ENCODE data around the gene PLPP3.
"Not testable (repeated sequence)": the region's sequence is repeated elsewhere in the genome, so short reads cannot be mapped to it uniquely, and the experiment has no call there.

The PLPP3 gene

DNA sequence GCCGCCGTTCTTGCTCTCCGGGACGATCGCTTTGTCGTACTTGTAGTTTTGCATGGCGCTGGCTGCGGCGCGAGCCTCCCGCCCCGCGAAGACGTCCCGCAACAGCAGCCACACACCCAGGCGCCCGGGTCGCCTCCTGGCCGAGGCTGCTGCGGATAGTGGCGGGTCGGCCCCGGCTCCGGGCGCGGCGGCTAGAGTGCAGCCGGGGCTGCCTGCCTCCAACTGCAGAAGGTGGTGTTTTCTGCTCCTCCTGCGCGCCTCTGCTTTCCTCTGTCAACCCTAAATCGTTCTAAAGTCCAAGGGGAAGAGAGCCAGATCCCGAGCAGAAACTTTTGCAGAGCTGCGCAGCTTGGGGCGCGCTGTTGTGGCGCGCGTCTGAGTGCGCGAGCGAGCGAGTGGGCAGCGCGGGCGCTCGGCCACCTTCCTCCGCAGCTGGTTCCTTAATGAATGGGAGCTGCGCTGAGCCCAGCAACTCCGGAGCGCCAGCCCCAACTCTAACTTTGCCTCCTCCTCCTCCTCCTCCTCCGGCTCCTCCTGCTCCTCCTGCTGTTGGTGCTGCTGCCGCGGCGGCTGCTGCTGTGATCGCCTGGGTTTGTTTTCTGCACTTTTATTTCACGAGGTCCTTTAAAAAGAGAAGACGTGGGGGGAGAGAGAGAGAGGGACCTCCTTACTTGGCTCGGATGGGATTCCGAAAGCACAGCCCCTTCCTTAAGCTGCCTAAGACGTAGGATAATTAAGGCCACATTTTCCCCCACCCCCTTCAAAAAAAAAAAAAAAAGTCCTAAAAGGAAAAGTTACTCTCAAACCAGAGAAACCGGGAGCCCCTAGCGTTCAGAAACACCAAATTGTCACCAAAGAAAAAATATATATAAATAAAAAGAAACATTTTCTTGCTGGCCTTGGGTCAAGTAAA is at the start of gene PLPP3:
TSS of gene PLPP3 (minus strand) at position 601 of the 913 bp plus-strand sequence. CDS start at position 54, 547 bp downstream.
- DNase-seq = no peak

DNA sequence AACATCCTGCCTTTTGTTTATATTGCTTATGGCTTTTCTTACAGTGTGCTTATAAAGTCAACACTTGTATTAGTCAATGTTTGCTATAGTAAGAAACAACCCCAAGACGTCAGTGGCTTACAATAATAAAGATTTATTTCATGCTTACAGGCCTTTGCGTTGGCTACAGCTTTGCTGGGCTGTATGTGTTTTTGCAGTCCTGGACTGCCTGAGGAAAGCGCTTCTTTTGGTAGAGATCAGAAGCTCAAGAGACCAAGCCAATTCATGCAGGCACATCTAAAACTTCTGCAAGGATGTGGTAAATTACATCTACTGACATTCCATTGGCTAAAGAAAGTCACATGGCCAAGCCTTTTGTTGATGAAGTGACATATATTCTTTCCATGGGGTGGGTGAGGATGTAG is 48.3 kb upstream of the PLPP3 start:
- DNase-seq = no peak

DNA sequence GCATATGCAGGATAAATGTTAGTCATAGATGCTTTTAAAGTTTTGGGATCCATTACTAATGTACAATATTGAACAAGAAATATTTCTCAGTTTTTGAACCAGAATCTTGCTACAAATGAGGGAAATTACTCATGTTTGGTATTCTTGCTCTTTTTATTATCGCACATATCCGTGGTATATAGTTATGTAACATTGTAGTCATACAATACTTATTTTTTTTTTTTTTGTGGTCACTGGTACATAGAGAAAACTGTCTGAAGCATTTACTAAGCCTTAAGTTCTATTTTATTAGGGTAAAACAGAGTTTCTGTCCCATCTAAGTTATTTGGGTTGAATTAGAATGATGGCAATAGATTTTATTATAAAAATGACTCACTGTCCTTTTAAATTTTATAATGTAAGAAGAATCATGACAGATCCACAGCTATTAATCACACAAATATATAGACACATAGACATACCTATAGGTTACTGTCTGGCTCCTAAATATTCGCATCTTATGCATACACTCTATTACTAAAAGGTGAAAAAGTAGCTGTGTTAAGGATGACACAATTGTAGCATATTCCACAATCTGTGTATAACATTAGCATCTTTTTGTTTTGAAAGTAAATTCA is 47.8 kb upstream of the PLPP3 start:
- DNase-seq = no peak

DNA sequence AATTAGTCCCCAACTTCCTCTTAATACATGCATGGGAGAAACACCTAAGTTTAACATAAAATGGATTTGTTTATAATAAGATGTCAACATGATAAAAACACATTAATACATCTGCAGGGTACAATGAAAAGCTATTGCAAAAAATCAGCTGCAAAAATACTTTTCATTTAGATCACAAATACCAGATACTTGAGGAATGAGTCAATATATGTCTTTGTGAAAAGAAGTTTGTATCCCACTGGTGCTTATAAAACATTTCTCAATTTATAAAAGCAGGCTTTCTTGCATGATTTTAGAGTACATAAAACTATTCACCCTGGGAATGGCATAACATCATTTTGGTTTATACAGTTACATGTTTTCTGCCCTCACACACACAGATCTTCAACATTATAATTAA is 47.2 kb upstream of the PLPP3 start:
- no peak for DNase-seq

DNA sequence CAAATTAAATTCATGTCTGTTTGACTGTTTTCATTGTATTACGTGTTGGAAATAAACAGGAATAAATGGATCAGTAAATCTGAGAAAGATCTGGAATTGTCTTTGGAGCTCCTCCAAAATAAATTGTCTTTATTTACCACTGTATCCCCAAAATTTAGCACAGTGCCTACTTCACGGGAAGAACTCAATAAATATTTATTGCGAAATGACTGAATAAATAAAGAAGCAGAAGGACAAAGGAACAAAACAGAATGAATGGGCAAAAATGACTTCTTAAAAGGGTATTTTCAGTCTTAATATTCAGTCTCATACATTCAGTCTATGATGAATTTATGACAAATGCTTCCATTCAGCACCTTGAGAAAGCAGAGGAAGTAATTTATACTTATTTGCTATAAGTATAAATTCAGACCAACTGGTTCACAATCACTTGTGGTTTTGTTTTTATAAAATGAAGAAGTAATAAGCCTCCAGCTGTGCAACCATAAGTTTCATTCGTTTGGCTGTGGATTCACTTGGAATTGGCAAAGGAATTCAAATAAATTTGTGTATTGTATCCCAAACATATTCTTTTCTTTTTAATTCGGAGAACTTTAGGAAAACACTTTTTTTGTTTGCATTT is 46.6 kb upstream of the PLPP3 start:
- no peak for DNase-seq

DNA sequence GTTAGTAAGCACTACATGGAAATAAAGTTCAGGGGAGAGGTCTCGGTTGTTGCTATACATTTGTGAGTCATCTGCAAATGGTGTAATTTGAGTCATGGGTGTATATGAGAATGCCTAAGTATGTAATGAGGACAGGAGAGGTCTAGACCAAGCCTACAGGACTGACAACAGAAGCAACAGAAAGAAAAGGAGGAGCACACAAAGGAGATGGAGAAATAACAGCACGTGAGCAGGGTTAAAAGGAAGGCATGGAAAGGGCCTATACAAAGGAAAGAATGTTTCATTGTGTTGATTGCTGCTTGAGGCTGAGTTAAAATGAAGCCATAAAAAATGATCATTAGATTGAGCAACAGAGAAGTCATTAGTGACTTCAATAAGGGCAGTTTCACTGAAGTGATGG is 37.8 kb upstream of the PLPP3 start:
- DNase-seq = no peak

DNA sequence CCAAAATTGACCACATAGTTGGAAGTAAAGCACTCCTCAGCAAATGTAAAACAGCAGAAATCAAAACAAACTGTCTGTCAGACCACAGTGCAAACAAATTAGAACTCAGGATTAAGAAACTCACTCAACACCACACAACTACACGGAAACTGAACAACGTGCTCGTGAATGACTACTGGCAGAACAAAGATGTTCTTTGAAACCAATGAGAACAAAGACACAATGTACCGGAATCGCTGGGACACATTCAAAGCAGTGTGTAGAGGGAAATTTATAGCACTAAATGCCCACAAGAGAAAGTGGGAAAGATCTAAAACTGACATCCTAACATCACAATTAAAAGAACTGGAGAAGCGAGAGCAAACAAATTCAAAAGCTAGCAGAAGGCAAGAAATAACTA is 31.4 kb upstream of the PLPP3 start:
- DNase-seq = not testable (repeated sequence)

DNA sequence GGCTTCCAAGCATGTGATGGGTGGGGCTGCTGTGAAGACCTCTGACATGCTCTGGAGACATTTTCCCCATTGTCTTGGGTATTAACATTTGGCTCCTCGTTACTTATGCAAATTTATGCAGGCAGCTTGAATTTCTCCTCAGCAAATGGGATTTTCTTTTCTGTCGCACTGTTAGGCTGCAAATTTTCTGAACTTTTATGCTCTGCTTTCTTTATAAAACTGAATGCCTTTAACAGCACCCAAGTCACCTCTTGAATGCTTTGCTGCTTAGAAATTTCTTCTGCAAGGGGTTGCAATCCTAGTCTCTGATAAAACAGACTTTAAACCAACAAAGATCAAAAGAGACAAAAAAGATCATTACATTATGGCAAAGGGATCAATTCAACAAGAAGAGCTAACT is 30.7 kb upstream of the PLPP3 start:
- DNase-seq = not testable (repeated sequence)

DNA sequence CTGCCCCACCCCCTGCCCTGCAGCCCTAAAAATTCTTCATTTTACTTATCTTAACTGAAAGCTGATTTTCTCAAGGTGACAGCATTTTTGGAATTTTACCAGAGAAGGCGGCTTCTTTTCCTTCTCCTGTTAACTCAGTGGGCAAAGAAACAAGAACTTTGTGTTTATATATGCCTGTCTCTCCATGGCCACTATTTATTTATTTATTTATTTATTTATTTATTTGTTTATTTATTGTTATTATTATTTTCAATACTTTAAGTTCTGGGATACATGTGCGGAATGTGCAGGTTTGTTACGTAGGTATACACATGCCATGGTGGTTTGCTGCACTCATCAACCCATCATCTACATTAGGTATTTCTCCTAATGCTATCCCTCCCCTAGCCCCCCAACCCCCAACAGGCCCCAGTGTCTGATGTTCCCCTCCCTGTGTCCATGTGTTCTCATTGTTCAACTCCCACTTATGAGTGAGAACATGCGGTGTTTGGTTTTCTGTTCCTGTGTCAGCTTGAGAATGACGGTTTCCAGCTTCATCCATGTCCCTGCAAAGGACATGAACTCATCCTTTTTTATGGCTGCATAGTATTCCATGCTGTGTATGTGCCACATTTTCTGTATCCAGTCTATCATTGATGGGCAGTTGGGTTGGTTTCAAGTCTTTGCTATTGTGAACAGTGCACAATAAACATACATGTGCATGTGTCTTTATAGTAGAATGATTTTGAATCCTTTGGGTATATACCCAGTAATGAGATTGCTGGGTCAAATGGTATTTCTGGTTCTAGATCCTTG is 16.2 kb upstream of the PLPP3 start:
- not testable (repeated sequence) for DNase-seq

DNA sequence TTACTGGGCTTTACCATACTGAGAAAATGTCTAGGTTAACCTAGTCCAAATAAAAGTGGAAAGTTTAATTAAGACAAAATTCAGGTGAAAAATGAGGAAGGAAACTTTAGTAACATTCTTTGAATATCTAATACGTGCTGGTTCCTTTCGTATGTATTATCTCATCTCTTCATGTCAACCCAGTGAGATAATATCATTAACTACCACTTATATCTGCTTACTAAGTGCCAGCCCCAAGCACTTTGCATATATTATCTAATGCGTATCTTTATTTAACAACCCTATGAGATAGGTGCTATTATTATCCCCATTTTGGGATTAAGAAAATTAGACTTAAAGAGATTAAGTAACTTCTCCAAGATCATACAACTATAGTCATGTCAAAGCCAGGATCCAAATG is 12.5 kb upstream of the PLPP3 start:
- no peak for DNase-seq

DNA sequence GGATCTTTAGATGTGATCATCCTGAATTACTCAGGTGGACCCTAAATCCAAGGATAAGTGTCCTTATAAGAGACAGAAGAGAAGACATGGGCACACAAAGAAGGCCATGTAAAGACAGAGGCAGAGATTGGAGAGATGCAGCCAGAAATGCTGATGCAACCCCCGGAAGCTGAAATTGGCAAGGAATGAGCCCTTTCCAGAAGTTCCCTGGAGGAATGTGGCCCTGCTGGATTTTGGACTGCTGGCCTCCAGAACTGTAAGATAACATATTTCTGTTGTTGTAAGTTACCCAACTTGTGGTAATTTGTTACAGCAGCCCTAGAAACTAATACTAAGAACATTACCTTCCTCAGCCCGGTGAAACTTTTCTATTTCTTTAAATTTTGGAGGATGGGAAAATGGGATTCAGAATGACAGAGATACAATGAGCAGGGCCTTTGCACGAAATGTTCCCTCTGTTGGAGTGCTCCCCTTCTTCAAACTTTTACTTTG is 11.2 kb upstream of the PLPP3 start:
- DNase-seq = no peak

DNA sequence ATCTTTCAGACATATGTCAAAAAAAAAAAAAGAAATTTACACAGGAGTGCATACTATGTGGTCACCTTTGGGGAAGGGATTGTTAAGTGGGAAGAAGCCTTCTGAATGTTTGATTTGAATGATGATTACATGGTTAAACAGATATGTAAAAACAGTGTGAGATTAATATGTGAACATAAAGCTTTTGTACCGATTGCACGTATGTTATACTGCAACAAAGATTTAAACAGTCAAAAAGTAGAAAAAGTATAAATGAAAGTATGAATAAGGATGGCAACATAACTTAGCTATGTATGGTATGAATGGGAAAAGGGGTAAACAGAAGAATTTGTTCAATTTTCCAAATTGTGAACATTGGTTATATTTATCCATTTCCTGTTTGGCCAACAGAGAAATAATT is 10.0 kb upstream of the PLPP3 start:
- DNase-seq = no peak

DNA sequence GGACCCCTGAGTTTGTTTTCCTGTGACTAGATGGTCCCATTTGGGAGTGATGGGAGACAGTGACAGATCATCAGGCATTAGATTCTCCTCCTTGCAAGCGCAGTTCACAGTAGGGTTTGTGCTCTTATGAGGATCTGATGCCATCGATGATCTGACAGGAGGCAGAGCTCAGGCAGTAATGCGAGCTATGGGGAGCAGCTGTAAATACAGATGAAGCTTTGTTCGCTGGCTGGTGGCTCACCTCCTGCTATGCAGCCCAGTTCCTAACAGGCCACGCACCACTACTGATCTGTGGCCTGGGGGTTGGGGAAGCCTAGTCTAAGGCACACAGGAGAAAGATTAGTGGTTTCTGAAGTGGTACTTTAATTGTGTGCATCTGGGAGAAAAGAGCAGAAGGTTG is 7.1 kb upstream of the PLPP3 start:
- no peak for DNase-seq

DNA sequence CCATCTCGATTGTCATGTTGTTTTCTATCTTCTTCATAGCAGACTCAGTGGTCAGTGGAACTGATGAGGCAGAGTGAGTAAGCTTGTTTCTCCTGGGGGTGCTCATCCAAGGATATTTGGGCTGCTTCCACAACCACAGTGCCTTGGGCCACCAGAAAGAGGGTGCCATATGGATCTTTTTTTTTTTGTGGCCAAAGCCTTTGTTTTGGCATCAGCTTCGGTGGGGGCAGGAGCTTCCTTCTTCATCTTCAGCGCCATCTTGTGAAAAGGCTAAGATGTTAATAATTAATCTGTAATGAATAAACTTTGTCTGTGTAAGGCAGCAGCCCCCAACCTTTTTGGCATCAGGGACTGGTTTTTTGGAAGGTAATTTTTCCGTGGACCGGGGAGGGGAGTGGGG is 6.6 kb upstream of the PLPP3 start:
- no peak for DNase-seq

DNA sequence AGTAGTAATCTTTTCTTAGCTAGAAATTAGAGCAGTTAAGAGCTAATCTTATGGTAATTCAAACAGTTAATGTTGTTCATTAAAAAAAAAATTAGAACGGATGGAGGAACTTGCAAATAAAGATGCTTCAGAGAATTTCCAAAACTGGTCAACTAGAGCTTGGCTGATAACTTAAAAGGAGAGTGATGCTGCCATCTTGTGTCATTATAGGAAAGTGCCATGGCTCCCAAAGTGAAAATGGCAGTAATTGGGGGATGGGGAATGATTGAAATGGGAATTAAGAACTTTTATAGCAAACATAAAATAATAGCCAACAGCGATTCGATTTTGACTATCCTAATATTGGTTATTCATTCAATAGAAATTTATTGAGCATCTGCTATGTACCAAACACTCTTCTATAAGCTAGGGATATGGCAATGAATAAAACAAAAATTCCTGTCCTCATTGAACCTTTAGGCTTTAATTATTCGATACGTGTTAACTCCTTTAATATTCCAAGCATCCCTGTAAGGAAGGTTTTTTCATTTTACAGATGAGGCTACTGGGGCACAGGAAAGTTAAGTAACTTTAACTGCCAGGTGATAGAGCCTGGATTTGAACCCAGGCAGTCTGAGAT is 5.7 kb upstream of the PLPP3 start:
- DNase-seq = no peak

DNA sequence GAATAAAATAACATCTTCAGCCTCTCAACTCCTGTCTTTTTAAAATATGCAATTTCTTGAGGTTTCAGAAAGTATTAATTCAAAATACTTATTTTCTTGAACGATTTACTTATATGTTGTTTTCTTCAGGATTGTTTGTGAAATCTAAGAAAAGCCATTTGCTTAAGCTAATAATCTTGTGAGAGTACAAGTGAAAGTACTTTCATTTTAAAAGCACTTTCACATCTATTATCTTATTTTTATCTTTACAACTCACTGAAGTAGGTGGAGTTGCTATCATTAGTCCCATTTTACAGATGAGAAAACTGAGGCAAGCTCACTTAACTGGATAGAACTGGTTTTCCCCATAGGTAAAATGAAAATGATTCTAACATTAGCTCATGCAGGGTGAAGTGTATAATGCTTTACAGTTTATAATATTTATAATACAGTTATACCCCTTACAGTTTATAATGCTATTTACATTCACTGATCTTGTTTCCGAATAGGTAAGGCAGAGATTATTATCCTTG is 4.7 kb upstream of the PLPP3 start:
- DNase-seq = no peak

DNA sequence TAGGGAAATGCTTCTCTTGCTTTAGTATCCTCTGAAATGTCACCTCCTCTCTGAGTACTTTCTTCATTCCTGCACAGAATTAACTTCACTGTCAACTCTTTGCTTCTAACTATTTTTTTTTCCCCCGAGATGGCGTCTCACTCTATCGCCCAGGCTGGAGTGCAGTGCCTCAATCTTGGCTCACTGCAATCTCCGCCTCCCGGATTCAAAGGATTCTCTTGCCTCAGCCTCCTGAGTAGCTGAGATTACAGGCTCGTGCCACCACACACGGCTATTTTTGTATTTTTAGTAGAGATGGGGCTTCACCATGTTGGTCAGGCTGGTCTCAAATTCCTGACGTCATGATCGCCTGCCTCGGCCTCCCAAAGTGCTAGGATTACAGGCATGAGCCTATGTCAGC is 1.4 kb upstream of the PLPP3 start:
- no peak for DNase-seq

DNA sequence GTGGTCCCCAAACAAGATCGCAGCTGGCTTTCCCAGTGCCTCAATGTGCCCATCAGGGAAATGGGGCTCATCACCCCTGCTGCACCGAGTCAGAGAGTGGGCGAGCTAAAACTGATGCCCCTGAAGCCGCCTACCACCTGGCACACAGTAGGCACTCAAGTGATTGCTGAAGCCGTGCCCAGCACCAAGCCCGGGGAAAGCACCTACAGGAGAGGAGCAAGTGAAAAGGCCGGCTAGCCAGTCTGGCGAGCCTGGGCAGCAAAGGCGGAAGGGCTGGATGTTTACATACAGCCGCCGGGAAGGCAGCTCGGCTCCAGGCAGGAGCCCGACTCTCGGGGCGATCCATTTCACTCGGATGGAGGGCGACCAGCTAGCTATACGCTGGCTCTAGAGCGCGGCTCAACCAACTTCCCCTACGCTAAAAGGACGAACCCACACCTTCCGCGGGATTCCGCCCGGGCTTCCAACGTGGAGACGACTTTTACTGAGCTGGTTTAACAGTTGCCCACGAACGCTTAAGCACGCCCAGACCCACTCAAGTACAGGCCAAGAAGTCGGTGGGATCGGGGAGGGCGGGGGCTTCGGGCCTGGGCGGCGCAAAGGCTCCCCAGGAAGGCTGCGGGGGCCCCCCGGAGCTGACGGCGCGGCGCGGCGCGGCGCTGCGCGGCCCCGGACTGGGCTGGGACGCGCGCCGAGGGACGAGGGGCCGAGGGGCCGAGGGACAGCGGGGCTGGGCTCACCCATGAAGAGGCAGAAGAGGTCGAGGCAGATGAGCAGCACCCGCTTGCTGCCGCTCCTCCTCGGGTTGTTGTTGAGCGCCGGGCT is 1.0 kb downstream of the PLPP3 start:
- no peak for DNase-seq

DNA sequence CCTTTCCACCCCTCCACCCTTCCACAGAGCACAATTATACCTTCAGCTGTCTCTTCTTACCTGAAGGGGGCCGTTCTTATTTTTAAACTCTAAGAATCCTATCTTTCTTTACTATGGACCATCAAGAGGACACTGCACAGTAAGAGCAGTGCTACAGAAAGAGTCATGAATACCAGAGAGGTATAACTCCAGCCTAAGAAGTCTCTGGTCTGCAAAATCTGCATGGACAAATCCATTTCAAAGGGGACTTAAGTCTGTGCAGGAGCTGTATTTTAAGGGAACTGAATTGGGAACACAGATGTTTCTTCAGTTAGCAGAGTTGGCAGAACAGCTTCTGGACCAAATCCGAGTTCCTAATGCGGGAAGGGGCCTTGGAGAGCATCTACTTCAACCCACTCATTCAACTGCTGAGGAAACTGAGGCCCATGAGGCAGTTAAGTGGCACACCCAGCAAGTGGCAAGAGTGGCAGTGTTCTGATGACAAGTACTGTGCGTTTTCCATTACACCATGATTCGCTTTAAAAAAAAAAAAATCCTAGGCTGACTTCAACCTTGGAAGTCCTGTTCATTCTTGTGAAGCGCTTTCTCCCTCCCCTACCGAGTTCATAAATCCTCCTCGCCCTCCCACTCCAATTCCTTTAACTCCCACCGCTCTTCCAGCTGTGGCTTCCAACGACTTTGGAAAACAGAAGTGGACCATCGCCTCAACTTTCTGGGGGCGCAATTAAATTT is 1.8 kb downstream of the PLPP3 start:
- DNase-seq = no peak

DNA sequence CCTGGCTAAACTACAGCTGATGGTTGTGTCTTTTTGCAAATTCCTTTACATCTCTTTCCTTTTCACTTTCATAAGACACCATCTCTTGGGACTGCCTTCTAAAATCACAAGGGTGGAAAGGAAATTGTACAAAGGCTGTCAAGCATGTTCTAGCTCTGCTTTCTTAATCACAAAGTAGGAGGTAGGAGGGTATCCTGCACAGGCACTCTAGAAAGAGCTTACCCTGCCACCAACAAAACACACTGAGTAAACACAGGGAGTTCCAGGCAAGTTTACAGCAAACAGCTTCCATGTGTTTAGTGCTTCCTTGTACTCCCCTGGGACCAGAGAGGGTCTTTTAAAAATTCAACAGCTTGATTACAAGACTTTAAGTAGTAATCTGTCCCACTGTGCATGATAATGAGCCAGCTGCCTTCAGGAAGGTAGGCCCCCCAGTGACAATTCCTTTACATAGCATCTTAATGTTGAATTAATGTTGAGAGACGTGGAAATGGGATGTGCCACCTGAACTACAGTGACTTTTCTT is 2.4 kb downstream of the PLPP3 start:
- no peak for DNase-seq

All from stimulated activated CD4-positive, alpha-beta T cell treated with anti-CD3 and anti-CD28 coated beads, Interleukin-4, amount 100 ng/mL, for 1 hour (primary cell).